IMR-90 (cell line): ENCODE results near the gene TRMO.

Experiments used
- CEBPB ChIP-seq: IDR thresholded peaks from 2 replicates; pipeline ENCODE4 v1.6.1; 2012; ENCODE audit warnings: low read depth, low read length, improper control_type of control experiment
- MAZ ChIP-seq: IDR thresholded peaks from 2 replicates; pipeline ENCODE4 v1.6.1; 2012; ENCODE audit warnings: low read depth, mild to moderate bottlenecking, low read length, improper control_type of control experiment, moderate library complexity, borderline replicate concordance
- POLR2A ChIP-seq: IDR thresholded peaks from 2 replicates; pipeline ENCODE4 v1.6.1; 2012; ENCODE audit warnings: mild to moderate bottlenecking, low read depth, low read length
- RAD21 ChIP-seq: IDR thresholded peaks from 2 replicates; pipeline ENCODE4 v1.6.1; 2012; ENCODE audit warnings: low read length, improper control_type of control experiment
- TF ChIP-seq, protein P1 (sequence below): conservative IDR thresholded peaks from 2 replicates; pipeline ENCODE4 v1.5.1; 2012; ENCODE audit warnings: mild to moderate bottlenecking, low read depth, low read length, improper control_type of control experiment
- TF ChIP-seq, protein P2 (sequence below): fragments of 150-350 bp; IDR thresholded peaks from 2 replicates; pipeline ENCODE4 v1.6.1; 2017; ENCODE audit warnings: mild to moderate bottlenecking, antibody characterized with exemption, low read length, low read depth
- TF ChIP-seq, protein P3 (sequence below): fragments of 150-350 bp; IDR thresholded peaks from 2 replicates; pipeline ENCODE4 v1.6.1; 2016; ENCODE audit warnings: low read depth, mild to moderate bottlenecking, low read length, moderate library complexity, borderline replicate concordance

DNA sequence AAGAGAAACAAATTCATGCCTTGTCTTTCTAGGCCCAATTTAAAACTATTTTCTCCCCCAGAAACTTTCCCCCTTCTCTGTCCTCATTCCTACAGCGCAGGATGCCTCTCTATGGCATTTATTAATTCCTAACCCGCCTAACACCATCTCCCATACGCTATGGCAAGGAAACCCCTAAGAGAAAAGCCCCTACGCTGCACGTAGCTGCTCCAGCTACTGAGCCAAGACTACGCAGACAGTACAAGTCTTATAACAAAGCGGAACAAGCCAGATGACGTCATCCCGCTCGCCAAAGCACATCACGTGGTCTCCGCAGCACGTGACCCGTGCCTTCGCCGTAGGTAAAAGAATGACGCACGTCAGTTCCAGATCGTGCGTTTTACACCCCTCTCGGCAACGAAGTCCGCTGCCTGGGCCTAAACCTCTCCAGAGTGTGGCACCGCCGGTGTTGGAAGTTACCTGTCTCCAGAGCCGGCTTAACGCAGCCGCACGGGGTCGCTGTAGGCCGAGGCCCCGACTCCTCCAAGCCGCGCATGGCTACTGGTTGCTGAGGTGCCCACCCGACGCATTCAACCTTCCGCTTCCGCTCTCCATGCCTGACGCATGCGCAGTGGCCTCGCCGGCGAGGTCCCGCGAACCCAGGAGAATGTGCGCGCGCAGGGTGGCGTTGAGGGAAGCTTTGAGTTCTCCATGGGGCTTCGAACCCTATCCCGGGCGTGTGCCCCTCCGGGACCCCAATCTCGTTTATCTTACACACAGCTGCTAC lies at the start of gene TRMO:
- TF ChIP-seq, protein P1, sequence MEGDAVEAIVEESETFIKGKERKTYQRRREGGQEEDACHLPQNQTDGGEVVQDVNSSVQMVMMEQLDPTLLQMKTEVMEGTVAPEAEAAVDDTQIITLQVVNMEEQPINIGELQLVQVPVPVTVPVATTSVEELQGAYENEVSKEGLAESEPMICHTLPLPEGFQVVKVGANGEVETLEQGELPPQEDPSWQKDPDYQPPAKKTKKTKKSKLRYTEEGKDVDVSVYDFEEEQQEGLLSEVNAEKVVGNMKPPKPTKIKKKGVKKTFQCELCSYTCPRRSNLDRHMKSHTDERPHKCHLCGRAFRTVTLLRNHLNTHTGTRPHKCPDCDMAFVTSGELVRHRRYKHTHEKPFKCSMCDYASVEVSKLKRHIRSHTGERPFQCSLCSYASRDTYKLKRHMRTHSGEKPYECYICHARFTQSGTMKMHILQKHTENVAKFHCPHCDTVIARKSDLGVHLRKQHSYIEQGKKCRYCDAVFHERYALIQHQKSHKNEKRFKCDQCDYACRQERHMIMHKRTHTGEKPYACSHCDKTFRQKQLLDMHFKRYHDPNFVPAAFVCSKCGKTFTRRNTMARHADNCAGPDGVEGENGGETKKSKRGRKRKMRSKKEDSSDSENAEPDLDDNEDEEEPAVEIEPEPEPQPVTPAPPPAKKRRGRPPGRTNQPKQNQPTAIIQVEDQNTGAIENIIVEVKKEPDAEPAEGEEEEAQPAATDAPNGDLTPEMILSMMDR = peak; percentile 72
- TF ChIP-seq RAD21 (peak; percentile 58), MAZ (peak; percentile 45; the same call in 1 of the 2 replicates), POLR2A (peak; percentile 98), CEBPB (no peak; the same call in 1 of the 2 replicates)
- TF ChIP-seq, protein P2, sequence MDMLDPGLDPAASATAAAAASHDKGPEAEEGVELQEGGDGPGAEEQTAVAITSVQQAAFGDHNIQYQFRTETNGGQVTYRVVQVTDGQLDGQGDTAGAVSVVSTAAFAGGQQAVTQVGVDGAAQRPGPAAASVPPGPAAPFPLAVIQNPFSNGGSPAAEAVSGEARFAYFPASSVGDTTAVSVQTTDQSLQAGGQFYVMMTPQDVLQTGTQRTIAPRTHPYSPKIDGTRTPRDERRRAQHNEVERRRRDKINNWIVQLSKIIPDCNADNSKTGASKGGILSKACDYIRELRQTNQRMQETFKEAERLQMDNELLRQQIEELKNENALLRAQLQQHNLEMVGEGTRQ = peak; percentile 100
- TF ChIP-seq, protein P3, sequence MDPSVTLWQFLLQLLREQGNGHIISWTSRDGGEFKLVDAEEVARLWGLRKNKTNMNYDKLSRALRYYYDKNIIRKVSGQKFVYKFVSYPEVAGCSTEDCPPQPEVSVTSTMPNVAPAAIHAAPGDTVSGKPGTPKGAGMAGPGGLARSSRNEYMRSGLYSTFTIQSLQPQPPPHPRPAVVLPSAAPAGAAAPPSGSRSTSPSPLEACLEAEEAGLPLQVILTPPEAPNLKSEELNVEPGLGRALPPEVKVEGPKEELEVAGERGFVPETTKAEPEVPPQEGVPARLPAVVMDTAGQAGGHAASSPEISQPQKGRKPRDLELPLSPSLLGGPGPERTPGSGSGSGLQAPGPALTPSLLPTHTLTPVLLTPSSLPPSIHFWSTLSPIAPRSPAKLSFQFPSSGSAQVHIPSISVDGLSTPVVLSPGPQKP = no peak
